Stimulated activated naive CD8-positive, alpha-beta T cell treated with anti-CD3 and anti-CD28 coated beads, Interleukin-15, amount 100 ng/mL, for 72 hours (primary cell): Measurements from ENCODE around the gene USP6NL.

Experiments used
- ATAC-seq: fragments of 150-1000 bp; cut with Tn5 transposase; 2 replicates; pipeline ENCODE4 v1.10.0; 2021; ENCODE audit warnings: mild to moderate bottlenecking, moderate library complexity
- DNase-seq, 2 donors: peaks; one replicate each; pipeline ENCODE4 v3.0.0; 2021 to 2022
- H3K27ac Mint-ChIP-seq, 2 donors: one replicate each; pipeline ENCODE4 v1.8.0; 2022; ENCODE audit warnings: mild to moderate bottlenecking in 2 of 2, mixed read lengths in 2 of 2, moderate library complexity in 2 of 2
- H3K27me3 Mint-ChIP-seq: one replicate; pipeline ENCODE4 v1.8.0; 2022; ENCODE audit warnings: mixed read lengths
- H3K4me1 Mint-ChIP-seq: one replicate; pipeline ENCODE4 v1.8.0; 2022; ENCODE audit warnings: mild to moderate bottlenecking, mixed read lengths
- H3K4me3 Mint-ChIP-seq, 2 donors: one replicate each; pipeline ENCODE4 v1.8.0; 2022; ENCODE audit warnings: mild to moderate bottlenecking in 2 of 2, mixed read lengths in 2 of 2, moderate library complexity in 1 of 2
- H3K9me3 Mint-ChIP-seq, 2 donors: one replicate each; pipeline ENCODE4 v1.8.0; 2022; ENCODE audit warnings: mixed read lengths in 2 of 2

The USP6NL gene

GRCh38 chr10:11611248-11612020 is at the start of gene USP6NL:
TSS of gene USP6NL (minus strand) at chr10:11611650. CDS start at chr10:11597634, 14,016 bp downstream.
- H3K4me3 Mint-ChIP-seq: peak within 1 kb of the TSS; percentile 84 to 88
- H3K4me1 Mint-ChIP-seq: peaks cover 54% of the 10 kb centered on the region
- H3K27me3 Mint-ChIP-seq: no peaks in the 10 kb centered on the region
- peaks cover 0 to 2% of the 10 kb centered on the region in 2 donors for H3K9me3 Mint-ChIP-seq
- ATAC-seq (peak; percentile 65), DNase-seq (peak; percentile 45 to 46)
- H3K27ac Mint-ChIP-seq: peak within 1 kb of the TSS; percentile 90 to 93

GRCh38 chr10:11658801-11659368 is 47.4 kb upstream of the USP6NL start:
- Mint-ChIP-seq H3K9me3 (peaks cover 0 to 5% of the 10 kb centered on the region in 2 donors), H3K4me3 (no peak overlapping the region), H3K27ac (no peak overlapping the region), H3K4me1 (peaks cover 34% of the 10 kb centered on the region), H3K27me3 (peaks cover 3% of the 10 kb centered on the region)
- DNase-seq (no peak), ATAC-seq (no peak)

- peaks cover 7% of the 10 kb centered on the region for H3K27me3 Mint-ChIP-seq
- ATAC-seq (no peak), DNase-seq (no peak)
- no peaks in the 10 kb centered on the region for H3K9me3 Mint-ChIP-seq
- H3K4me3 Mint-ChIP-seq: no peak overlapping the region
- no peak overlapping the region for H3K27ac Mint-ChIP-seq
- peaks cover 12% of the 10 kb centered on the region for H3K4me1 Mint-ChIP-seq
Observed at GRCh38 chr10:11655836-11656235, 44.4 kb upstream of the USP6NL start.

- no peaks in the 10 kb centered on the region for H3K9me3 Mint-ChIP-seq
- ATAC-seq: no peak
- no peak overlapping the region for H3K27ac Mint-ChIP-seq
Observed at GRCh38 chr10:11654659-11655058, 43.2 kb upstream of the USP6NL start.

GRCh38 chr10:11653758-11654471 is 42.5 kb upstream of the USP6NL start:
- no peak for DNase-seq
- Mint-ChIP-seq H3K4me1 (peaks cover 12% of the 10 kb centered on the region), H3K9me3 (no peaks in the 10 kb centered on the region), H3K4me3 (no peak overlapping the region), H3K27me3 (peaks cover 7% of the 10 kb centered on the region), H3K27ac (no peak overlapping the region)
- no peak for ATAC-seq

More at GRCh38 chr10:11654659-11655058, 43.2 kb upstream of the USP6NL start:
- Mint-ChIP-seq H3K4me3 (no peak overlapping the region), H3K27me3 (peaks cover 7% of the 10 kb centered on the region), H3K4me1 (peaks cover 12% of the 10 kb centered on the region)
- DNase-seq: no peak

GRCh38 chr10:11647676-11648075 is 36.2 kb upstream of the USP6NL start:
- no peak for ATAC-seq

GRCh38 chr10:11646450-11646849 is 35.0 kb upstream of the USP6NL start:
- peaks cover 16% of the 10 kb centered on the region for H3K27me3 Mint-ChIP-seq
- no peaks in the 10 kb centered on the region for H3K4me1 Mint-ChIP-seq
- ATAC-seq (no peak), DNase-seq (no peak)
- H3K4me3 Mint-ChIP-seq: no peak overlapping the region
- no peaks in the 10 kb centered on the region for H3K9me3 Mint-ChIP-seq
- H3K27ac Mint-ChIP-seq: no peak overlapping the region

More at GRCh38 chr10:11647676-11648075, 36.2 kb upstream of the USP6NL start:
- Mint-ChIP-seq H3K27me3 (peaks cover 7% of the 10 kb centered on the region), H3K4me3 (no peak overlapping the region), H3K9me3 (no peaks in the 10 kb centered on the region), H3K4me1 (no peaks in the 10 kb centered on the region), H3K27ac (no peak overlapping the region)
- no peak for DNase-seq

- Mint-ChIP-seq H3K27ac (no peak overlapping the region), H3K4me3 (no peak overlapping the region), H3K27me3 (peaks cover 16% of the 10 kb centered on the region), H3K9me3 (no peaks in the 10 kb centered on the region), H3K4me1 (no peaks in the 10 kb centered on the region)
- ATAC-seq: no peak
- no peak for DNase-seq
Observed at GRCh38 chr10:11643039-11643438, 31.6 kb upstream of the USP6NL start.

- no peak overlapping the region for H3K27ac Mint-ChIP-seq
- H3K4me3 Mint-ChIP-seq: no peak overlapping the region
- no peaks in the 10 kb centered on the region for H3K9me3 Mint-ChIP-seq
- H3K27me3 Mint-ChIP-seq: peaks cover 16% of the 10 kb centered on the region
- no peaks in the 10 kb centered on the region for H3K4me1 Mint-ChIP-seq
- ATAC-seq (no peak), DNase-seq (no peak)
Observed at GRCh38 chr10:11642566-11642965, 31.1 kb upstream of the USP6NL start.

- no peak overlapping the region for H3K27ac Mint-ChIP-seq
- H3K9me3 Mint-ChIP-seq: no peaks in the 10 kb centered on the region
- H3K27me3 Mint-ChIP-seq: peaks cover 38% of the 10 kb centered on the region
- H3K4me1 Mint-ChIP-seq: no peaks in the 10 kb centered on the region
- ATAC-seq (no peak), DNase-seq (no peak)
- H3K4me3 Mint-ChIP-seq: no peak overlapping the region
Observed at GRCh38 chr10:11639849-11640764, 28.7 kb upstream of the USP6NL start.

GRCh38 chr10:11639362-11639761 is 27.9 kb upstream of the USP6NL start:
- no peaks in the 10 kb centered on the region for H3K9me3 Mint-ChIP-seq
- ATAC-seq: no peak
- no peak for DNase-seq
- H3K27me3 Mint-ChIP-seq: peaks cover 40% of the 10 kb centered on the region
- H3K4me1 Mint-ChIP-seq: no peaks in the 10 kb centered on the region
- no peak overlapping the region for H3K27ac Mint-ChIP-seq
- H3K4me3 Mint-ChIP-seq: no peak overlapping the region

GRCh38 chr10:11638055-11638698 is 26.7 kb upstream of the USP6NL start:
- Mint-ChIP-seq H3K27me3 (peaks cover 38% of the 10 kb centered on the region), H3K27ac (no peak overlapping the region), H3K4me3 (no peak overlapping the region), H3K9me3 (no peaks in the 10 kb centered on the region), H3K4me1 (peaks cover 3% of the 10 kb centered on the region)
- DNase-seq (no peak), ATAC-seq (no peak)

- H3K27ac Mint-ChIP-seq: peak overlapping the region in 1 of 2 donors; percentile 73
- H3K9me3 Mint-ChIP-seq: no peaks in the 10 kb centered on the region
- DNase-seq (no peak), ATAC-seq (no peak)
- H3K4me3 Mint-ChIP-seq: no peak overlapping the region
- H3K27me3 Mint-ChIP-seq: peaks cover 24% of the 10 kb centered on the region
- peaks cover 14% of the 10 kb centered on the region for H3K4me1 Mint-ChIP-seq
Observed at GRCh38 chr10:11636697-11637303, 25.4 kb upstream of the USP6NL start.

- Mint-ChIP-seq H3K4me1 (peaks cover 14% of the 10 kb centered on the region), H3K27ac (no peak overlapping the region), H3K9me3 (no peaks in the 10 kb centered on the region), H3K27me3 (peaks cover 22% of the 10 kb centered on the region), H3K4me3 (peak overlapping the region in 1 of 2 donors; percentile 52)
- ATAC-seq (peak; percentile 100), DNase-seq (peak; percentile 39 to 63)
Observed at GRCh38 chr10:11631890-11632587, 20.6 kb upstream of the USP6NL start.
